Activated naive CD8-positive, alpha-beta T cell treated with anti-CD3 and anti-CD28 coated beads, Interleukin-2, amount 50 U/mL, for 24 hours (primary cell): ENCODE measurements around the gene NPHP4.
A peak's percentile ranks its signal among the peaks of the same experiment; 100 is the strongest.

Experiments
- ATAC-seq: fragments of 150-1000 bp; cut with Tn5 transposase; one replicate; pipeline ENCODE4 v1.10.0; 2021
- DNase-seq: peaks from one replicate; pipeline ENCODE4 v3.0.0; 2021
- H3K27ac Mint-ChIP-seq: one replicate; pipeline ENCODE4 v1.8.0; 2021; ENCODE audit warnings: mild to moderate bottlenecking, mixed read lengths
- H3K27me3 Mint-ChIP-seq: one replicate; pipeline ENCODE4 v1.8.0; 2021; ENCODE audit warnings: mixed read lengths
- H3K36me3 Mint-ChIP-seq: one replicate; pipeline ENCODE4 v1.8.0; 2021; ENCODE audit warnings: low read depth, mixed read lengths
- H3K4me1 Mint-ChIP-seq: one replicate; pipeline ENCODE4 v1.8.0; 2021; ENCODE audit warnings: mixed read lengths
- H3K4me3 Mint-ChIP-seq: one replicate; pipeline ENCODE4 v1.8.0; 2021; ENCODE audit warnings: mild to moderate bottlenecking, moderate library complexity, mixed read lengths
- H3K9me3 Mint-ChIP-seq: one replicate; pipeline ENCODE4 v1.8.0; 2021; ENCODE audit warnings: mixed read lengths

Gene NPHP4

DNA sequence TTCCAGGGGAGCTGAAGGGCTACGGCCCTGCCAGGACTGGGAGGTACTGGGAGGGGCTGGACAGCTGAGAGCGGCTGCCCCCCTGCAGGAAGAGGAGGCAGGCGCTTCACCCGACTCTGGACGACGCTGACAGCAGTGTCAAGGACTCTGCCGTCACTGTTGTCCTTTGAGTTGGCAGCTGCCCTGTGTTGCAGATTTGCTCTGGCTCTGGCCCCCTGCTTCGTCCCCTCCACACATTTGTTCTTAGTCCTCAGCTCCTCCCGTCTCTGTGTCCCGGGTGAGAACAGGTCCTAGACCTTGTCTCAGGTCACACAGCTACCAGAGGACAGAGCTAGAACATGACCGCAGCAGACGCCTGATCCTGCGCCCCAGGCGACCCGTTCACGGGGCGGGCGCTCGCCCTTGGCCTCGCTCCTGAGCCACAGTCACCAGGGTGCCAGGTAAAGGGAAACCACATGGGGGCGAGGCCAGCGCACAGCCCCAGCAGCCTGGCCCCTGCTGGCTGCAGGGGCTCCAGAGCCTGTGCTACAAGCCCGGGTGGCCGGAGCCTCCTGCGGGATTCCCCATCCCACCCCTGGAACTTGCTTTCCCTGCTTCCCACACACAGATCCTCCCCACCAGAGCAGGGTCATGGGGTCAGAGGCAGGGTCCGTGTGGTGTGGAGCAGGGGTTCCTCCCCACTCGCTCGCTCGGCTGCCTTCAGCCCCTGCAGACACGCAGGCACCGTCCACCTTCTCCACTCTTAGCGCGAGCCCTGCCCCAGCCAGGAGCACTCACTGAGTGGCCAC is 10.7 kb upstream of the NPHP4 start:
- Mint-ChIP-seq H3K4me1 (peaks cover 28% of the 10 kb centered on the region), H3K27me3 (no peaks in the 10 kb centered on the region), H3K9me3 (no peaks in the 10 kb centered on the region), H3K4me3 (no peak overlapping the region), H3K36me3 (no peaks in the 10 kb centered on the region), H3K27ac (no peak overlapping the region)
- DNase-seq = no peak
- ATAC-seq = no peak

DNA sequence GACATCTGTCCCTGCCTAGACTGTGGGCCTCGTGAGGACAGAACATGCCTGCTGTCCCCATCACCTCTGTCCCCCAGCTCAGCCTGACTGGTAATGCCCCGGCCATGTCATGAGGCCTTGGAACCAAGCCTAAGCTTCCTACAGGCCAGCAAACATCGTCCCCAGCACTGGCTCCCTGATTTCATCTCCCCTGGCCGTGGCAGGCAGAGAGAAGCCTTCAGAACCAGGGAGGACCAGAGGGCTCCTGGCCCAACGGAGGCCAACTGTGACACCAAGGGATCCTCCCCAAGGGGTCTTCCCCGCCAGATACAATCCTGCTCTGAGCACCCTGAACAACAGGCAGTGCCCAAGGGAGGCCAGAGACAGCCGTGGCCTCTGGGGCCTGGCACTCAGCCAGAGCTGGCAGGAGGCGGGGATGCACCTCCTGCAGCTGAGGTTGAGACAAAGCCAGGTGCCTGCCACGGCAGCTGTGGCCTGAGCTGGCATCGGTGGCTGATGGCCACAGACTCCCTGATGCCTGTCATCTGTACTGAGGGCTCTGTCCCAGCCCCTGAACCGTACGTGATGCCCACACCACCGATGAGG is 9.9 kb upstream of the NPHP4 start:
- DNase-seq = no peak
- no peak overlapping the region for H3K27ac Mint-ChIP-seq
- peaks cover 23% of the 10 kb centered on the region for H3K4me1 Mint-ChIP-seq
- H3K36me3 Mint-ChIP-seq = no peaks in the 10 kb centered on the region
- no peaks in the 10 kb centered on the region for H3K9me3 Mint-ChIP-seq
- H3K27me3 Mint-ChIP-seq = no peaks in the 10 kb centered on the region
- no peak for ATAC-seq
- no peak overlapping the region for H3K4me3 Mint-ChIP-seq

DNA sequence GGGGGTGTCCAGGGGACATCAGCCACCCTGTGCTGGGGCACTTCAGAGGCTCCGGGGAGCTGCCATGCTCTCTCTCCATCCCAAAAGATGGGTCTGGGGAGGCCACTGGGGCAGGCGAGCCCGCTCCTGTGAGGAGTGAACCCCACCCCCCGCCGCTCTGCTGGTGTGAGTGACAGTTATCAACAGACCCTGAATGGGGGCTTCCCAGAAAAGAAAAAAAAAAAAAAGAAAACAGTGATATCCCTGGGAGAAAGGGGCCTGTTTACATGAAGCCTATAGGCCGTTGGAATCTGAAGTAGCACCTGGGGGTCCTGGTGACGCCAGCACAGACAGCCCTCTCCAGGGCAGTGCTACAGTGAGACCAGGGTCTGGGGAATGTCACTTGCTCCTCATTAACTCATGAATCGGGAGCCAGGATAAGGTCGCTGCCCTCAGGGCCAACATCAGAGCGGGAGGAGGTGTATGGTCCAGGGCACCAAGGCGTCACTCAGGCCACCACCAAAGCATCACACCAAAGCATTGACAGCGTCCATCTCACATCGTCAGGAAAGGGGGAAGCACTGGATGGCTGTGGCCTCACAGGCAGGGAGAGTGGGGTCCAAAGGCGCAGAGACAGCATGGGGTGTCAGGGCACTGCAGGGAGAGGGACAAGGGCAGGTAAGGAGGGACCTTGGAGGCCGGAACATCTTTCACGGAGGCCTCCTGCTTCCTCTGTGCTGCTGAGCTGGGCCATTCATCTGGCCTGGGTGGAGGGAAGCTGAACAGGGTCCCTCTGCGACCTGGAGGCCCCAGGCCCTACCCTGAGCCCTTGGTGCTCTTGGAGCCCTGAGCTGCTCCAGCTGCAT is 8.4 kb upstream of the NPHP4 start:
- peaks cover 18% of the 10 kb centered on the region for H3K4me1 Mint-ChIP-seq
- H3K4me3 Mint-ChIP-seq = no peak overlapping the region
- H3K36me3 Mint-ChIP-seq = no peaks in the 10 kb centered on the region
- H3K9me3 Mint-ChIP-seq = no peaks in the 10 kb centered on the region
- ATAC-seq (no peak), DNase-seq (no peak)
- no peak overlapping the region for H3K27ac Mint-ChIP-seq
- H3K27me3 Mint-ChIP-seq = no peaks in the 10 kb centered on the region

DNA sequence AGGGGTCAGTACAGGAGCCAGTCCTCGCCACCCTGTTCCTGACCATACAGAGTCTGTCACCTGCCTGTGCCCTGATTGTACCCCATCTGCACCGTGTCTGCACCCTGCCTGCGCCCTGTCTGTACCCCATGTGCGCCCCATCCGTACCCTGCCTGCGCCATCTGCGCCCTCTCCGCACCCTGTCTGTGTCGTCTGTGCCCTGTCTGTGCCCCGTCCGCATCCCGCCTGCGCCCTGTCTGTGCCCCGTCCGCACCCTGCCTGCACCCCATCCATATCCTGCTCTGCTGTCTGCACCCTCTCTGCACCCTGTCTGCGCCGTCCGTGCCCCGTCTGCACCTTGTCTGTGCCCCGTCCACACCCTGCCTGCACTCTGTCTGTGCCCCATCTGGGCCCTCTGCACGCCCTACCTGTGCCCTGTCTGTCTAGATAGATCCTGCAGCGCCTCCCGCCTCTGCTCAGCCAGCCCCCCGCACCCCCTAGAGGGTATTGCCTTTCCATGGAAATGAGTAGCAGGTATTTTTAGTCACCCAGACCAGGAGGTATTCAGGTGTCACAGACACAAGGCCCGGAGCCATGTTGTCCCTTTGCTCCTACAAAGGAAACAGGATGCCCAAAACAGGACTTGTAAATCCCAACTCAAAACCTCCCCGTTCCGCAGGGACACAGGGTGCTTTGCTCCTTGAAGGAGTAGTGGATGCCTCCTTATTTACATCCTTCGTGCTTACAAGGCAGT is 7.7 kb upstream of the NPHP4 start:
- Mint-ChIP-seq H3K27me3 (no peaks in the 10 kb centered on the region), H3K36me3 (no peaks in the 10 kb centered on the region), H3K4me3 (no peak overlapping the region), H3K27ac (no peak overlapping the region), H3K4me1 (peaks cover 23% of the 10 kb centered on the region), H3K9me3 (no peaks in the 10 kb centered on the region)
- ATAC-seq (no peak), DNase-seq (no peak)

DNA sequence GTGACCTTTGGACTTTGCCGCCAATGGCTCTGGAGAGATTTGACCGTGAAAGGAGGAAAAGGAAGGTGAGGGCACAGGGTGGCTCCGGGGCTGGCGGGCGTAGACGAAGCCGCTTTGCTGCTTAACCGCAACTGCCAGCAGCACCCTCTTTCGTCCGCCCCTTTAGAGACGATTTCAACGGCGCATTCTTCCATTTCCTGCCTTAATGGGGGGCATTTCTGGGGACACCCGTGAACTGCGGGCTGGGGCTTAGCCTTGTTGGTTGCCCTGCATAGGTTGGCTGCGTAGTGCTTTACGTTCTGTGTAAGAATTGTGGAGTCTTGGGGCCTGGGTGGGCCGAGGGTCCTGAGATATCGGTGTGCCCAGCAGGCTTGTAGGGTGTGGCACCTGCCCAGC is 6.7 kb upstream of the NPHP4 start:
- H3K27ac Mint-ChIP-seq = no peak overlapping the region
- H3K9me3 Mint-ChIP-seq = no peaks in the 10 kb centered on the region
- no peak for DNase-seq
- H3K4me1 Mint-ChIP-seq = peaks cover 29% of the 10 kb centered on the region
- ATAC-seq = no peak
- no peaks in the 10 kb centered on the region for H3K27me3 Mint-ChIP-seq
- no peak overlapping the region for H3K4me3 Mint-ChIP-seq
- no peaks in the 10 kb centered on the region for H3K36me3 Mint-ChIP-seq

DNA sequence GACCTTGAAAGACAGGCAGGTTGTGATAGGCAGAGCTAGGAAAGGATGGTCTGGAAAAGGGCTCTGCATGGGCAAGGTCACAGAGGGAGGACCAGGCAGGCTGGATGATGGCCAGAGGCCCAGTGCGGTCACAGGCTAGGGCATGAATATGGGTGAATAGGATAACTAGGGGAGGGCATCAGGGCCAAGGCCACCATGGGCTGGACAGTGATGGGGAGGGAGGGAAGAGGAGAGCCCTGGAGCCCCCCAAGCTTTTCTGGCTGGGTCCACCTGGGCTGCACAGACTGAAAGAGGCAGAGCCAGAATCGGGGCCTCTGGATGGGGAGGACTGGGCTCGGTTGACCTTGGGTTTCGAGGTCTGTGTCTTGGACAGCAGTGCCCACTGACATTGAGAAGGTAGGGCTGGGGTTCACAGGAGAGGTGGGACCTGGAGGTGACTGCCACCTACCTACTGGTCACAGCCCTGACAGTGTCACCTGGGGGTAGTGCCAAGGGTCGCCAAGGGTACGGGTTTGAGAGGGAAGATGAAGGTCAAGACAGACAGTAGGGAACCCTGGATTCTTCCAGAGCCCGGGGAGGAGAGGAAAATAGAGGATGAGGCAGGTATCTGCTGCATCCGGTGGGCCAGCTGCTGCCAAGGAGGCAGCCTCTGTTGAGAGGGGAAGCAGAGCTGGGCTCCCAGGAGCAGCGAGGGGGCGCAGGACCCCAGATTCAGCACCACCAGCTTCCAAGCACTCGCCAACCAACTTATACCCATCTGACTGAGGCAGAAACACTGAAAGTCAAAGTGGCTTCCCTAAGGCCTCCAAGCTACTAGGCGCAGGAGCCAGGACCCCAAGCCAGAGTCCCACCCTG is 6.1 kb upstream of the NPHP4 start:
- Mint-ChIP-seq H3K27me3 (no peaks in the 10 kb centered on the region), H3K36me3 (no peaks in the 10 kb centered on the region), H3K4me1 (peaks cover 27% of the 10 kb centered on the region), H3K27ac (no peak overlapping the region), H3K4me3 (no peak overlapping the region), H3K9me3 (no peaks in the 10 kb centered on the region)
- no peak for ATAC-seq
- DNase-seq = no peak

DNA sequence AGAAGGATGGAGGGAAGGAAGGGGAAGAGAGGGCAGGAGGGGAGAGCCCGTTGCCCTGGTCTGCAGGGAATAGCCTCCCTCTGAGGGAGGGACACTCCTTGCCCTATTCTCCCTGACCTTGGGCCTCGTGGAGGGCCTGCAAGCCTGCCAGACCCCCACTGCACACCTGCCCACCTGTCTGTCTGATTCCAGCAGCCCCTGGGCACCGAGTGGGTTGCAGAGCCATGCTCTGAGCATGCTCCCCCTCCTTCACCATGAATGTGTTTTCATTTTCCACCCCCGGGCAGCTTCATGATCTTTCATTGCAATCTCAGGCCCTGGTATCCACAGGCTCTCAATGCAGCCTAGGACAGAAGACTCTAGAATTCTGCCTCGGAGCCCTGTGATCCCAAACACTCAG is 5.1 kb upstream of the NPHP4 start:
- Mint-ChIP-seq H3K4me3 (no peak overlapping the region), H3K4me1 (peaks cover 28% of the 10 kb centered on the region)

DNA sequence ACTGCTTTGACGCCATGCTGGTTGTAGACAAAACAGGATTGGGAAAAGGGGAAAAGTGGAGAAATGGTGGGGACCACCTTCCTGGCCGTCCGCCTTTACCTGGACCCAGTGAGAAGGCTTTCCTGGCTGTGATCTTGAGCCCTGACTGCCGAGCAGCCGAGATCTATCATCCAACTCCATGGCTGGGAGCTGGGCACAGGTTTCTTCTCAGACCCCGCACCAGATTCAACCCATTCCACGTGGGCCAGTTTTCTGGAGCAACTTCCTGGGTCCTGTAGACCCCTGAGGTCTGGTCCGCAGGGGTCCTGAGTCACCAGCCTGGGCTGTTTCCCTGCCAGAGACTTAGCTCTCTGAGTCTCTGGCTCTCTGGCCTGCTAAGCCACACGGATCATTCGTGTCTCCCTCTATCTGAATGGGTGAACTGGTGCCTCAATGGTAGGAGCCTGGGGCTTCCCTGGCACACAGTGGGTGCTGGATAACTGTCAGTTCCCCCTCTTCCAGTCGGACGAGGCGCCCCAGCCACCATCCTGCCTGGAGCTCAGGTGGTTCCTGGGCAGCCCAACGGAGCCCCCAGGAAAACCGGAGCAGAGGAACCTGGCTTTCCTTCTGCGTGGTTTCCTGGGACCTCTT is 4.5 kb upstream of the NPHP4 start:
- no peak for ATAC-seq
- no peak for DNase-seq
- Mint-ChIP-seq H3K27ac (no peak overlapping the region), H3K36me3 (peaks cover 2% of the 10 kb centered on the region), H3K27me3 (peaks cover 2% of the 10 kb centered on the region), H3K9me3 (no peaks in the 10 kb centered on the region), H3K4me3 (no peak overlapping the region), H3K4me1 (peaks cover 25% of the 10 kb centered on the region)

More for the DNA sequence above, 5.1 kb upstream of the NPHP4 start:
- ATAC-seq (no peak), DNase-seq (no peak)
- Mint-ChIP-seq H3K27ac (no peak overlapping the region), H3K9me3 (no peaks in the 10 kb centered on the region), H3K36me3 (peaks cover 2% of the 10 kb centered on the region), H3K27me3 (peaks cover 1% of the 10 kb centered on the region)

DNA sequence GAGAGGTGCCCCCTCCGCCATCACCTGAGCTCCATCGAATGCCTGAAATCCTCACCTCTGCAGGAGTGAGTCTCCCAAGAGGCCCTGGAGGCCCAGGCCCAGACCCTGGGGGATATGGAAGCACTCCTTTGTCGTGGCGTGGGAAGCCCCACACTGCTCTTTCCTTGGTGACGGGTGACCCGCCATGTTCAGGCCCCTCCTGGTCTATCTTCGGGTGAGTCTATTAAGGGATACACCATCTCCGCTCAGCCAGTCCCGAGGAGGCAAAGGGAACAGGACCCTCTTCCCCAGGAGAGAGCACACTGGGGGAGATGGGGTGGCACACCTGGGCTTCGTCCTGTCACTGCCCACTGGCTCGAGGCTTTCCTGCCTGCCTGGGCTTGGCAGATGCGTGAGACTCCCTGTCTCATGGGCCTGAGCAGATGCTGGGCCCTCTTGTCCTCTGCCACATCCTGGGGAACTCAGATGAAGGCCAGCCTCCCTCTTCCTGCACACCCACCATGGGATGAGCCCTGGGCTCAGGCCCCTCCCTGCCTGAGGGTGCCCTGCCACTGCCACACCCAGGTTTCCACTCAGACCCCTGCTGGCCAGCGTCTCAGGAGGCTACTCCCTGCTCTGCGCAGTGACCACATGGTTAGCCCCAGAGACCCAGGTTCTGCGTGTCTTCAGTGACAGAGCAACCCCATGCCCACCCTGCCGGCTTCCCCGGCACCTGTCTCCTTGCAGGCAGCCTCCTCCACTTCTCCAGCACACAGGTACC is 3.8 kb upstream of the NPHP4 start:
- Mint-ChIP-seq H3K4me1 (peaks cover 27% of the 10 kb centered on the region), H3K27me3 (peaks cover 2% of the 10 kb centered on the region), H3K27ac (no peak overlapping the region), H3K4me3 (no peak overlapping the region), H3K9me3 (no peaks in the 10 kb centered on the region), H3K36me3 (peaks cover 2% of the 10 kb centered on the region)
- no peak for ATAC-seq
- DNase-seq = no peak

DNA sequence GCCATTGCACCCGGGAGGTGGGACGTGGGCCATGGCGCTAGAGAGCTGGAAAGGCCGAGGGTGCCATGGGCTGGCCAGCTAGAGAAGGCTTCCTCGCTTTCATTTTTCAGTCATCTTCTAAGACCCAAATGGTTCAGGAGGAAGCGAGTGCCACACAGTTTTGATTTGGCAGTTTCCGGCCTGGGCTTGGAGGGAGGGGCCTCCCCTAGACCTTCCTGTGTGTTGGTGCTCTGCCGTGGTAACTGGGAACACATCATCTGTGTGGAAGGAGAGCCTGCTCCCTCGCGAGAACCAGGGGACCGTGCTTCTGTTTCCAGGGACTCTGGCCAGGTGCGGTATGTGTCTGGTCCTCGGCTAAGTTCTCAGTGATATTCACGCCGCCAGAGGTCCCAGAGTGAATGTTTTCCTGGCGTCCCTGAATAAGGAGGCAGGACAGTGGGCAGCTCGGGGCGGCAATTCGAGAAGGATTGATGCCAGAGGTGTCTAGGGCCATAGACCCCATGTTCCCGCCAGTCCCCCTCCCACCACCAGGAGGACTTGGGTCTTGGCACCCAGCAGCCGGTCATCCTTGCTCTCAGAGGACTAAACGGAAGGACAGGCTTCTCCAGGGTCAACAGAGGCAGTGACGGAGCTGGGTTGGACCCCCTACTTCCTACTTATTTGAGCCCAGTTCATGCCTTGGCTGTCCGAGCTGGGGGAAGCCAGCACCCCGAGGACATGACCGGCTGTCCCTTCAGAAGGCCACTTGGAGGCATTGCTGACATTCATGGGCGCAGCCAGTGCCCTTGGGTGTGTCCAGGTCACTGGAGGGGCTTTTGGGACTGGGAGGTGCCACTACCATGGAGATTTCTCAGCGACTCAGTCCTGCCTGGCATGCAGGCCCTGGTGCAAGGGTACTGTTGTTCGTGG is 2.7 kb upstream of the NPHP4 start:
- DNase-seq (peak; percentile 54), ATAC-seq (peak; percentile 25)
- Mint-ChIP-seq H3K4me3 (peak overlapping the region; percentile 95), H3K27me3 (peaks cover 2% of the 10 kb centered on the region), H3K4me1 (peaks cover 28% of the 10 kb centered on the region), H3K36me3 (peaks cover 2% of the 10 kb centered on the region), H3K27ac (peak overlapping the region; percentile 93), H3K9me3 (no peaks in the 10 kb centered on the region)

DNA sequence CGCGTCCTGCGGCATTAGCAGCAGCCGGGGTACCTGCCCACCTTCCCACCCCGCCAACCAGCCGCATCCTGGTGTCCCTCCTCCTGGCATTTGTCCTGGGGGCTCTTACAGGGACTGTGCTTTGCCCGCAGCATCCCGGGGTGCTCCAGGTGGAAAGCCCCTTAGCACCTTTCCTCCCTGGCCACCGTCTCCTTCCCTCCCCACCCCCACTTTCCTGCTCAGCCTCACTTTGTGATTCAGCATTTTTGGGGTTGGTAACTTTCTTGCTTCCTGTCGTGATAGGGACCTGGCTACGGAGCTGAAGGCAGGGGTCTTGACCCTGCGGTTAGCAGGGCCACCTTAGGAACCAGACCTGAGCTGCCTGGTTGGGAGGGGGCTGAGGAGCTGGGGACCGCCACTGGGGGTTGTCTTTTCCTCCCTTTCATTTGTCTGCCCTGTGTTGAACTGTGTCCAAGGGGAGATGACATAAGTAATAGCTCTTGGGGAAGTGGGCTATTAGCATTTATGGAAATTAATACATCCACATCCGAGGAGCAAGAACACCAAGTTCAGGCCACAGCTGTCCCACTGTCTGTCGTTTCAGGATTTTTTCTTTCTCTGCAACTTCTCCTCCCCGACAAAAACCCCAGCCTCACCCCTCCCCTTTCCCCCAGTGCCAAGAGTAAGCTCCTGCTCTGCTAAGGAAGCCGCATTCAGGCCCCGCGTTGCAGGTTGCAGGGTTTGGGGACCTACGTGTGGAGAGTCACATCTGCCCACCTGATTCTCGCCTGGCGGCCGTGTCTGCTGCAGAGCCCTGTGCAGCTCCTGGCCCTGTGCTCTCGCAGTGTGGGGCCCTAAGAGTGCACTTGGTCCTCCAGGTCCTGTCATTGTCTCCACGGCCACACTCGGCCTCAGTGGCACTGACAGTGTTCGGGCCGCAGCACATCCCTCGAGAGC is 1.6 kb upstream of the NPHP4 start:
- peak overlapping the region; percentile 95 for H3K4me3 Mint-ChIP-seq
- no peak for ATAC-seq
- DNase-seq = peak; percentile 58
- H3K27me3 Mint-ChIP-seq = peaks cover 2% of the 10 kb centered on the region
- peaks cover 2% of the 10 kb centered on the region for H3K36me3 Mint-ChIP-seq
- H3K27ac Mint-ChIP-seq = peak overlapping the region; percentile 93
- H3K4me1 Mint-ChIP-seq = peaks cover 28% of the 10 kb centered on the region
- no peaks in the 10 kb centered on the region for H3K9me3 Mint-ChIP-seq
